Activated CD8-positive, alpha-beta memory T cell treated with anti-CD3 and anti-CD28 coated beads for 48 hours (primary cell): Measurements from ENCODE around the gene PPP1R9B.

Experiments
- DNase-seq, 3 experiments: peaks; one replicate each; pipeline ENCODE4 v3.0.0-alpha.2; 2020; ENCODE audit warnings: low read depth in 2 of 3, low spot score in 2 of 3

PPP1R9B gene

GRCh38 chr17:50109785-50110184 lies 40.7 kb downstream of the PPP1R9B start:
- DNase-seq, result no peak

DNA sequence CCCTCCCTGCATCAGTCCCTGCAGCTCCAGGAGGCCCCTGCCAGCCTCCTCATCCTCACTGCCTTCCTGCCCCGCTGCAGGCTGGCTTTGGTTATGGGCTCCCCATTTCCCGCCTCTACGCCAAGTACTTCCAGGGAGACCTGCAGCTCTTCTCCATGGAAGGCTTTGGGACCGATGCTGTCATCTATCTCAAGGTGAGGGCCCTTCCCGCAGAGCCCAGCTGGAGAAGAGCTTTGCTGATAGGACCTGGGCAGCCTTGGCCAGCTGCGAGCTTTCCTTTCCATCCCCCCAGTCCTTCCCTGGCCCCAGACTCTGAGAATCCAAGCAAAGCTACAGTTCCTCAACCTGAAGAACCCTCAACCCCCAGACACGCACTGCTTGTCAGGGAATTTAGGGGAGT lies 41.3 kb downstream of the PPP1R9B start:
- no peak for DNase-seq

DNA sequence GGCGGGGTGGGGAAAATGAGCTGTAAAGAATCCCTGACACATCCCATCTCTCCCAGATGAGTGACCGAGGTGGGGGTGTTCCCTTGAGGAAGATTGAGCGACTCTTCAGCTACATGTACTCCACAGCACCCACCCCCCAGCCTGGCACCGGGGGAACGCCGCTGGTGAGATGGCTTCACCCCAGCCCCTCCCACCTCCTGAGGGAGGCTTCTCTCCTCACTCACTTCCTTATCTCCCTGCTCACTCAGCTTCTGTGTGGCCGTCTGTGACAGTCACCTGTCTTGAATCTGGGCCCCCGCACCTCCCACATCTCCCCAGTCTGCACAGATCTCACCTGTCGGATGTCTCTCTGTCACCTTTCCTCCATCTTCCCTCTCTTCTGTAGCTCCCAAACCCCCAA lies 41.9 kb downstream of the PPP1R9B start:
- no peak for DNase-seq

GRCh38 chr17:50107790-50108414 lies 42.6 kb downstream of the PPP1R9B start:
- no peak for DNase-seq

- no peak for DNase-seq
Observed at GRCh38 chr17:50106393-50107131, 43.9 kb downstream of the PPP1R9B start.

GRCh38 chr17:50105811-50106210 lies 44.7 kb downstream of the PPP1R9B start:
- DNase-seq, result no peak

DNA sequence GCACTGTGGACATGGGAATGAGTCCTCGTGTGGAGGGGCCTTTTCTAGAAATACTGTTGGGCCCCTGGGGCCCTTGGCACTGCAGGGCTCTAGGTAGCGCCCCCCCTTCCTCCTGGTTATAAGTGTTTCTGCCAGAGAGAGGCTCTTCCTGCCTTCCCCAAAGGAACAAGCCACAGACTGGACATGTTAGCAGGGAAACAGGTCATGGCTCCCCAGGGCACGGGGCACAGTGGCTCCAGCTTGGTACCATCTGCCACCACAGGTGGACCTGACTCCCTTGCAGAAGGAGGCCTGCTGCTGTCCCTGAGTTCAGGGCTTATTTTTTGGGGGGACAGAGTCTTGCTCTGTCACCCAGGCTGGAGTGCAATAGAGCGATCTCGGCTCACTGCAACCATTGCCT lies 46.5 kb downstream of the PPP1R9B start:
- no peak for DNase-seq

- DNase-seq, result no peak
Observed at GRCh38 chr17:50103252-50103651, 47.2 kb downstream of the PPP1R9B start.

DNA sequence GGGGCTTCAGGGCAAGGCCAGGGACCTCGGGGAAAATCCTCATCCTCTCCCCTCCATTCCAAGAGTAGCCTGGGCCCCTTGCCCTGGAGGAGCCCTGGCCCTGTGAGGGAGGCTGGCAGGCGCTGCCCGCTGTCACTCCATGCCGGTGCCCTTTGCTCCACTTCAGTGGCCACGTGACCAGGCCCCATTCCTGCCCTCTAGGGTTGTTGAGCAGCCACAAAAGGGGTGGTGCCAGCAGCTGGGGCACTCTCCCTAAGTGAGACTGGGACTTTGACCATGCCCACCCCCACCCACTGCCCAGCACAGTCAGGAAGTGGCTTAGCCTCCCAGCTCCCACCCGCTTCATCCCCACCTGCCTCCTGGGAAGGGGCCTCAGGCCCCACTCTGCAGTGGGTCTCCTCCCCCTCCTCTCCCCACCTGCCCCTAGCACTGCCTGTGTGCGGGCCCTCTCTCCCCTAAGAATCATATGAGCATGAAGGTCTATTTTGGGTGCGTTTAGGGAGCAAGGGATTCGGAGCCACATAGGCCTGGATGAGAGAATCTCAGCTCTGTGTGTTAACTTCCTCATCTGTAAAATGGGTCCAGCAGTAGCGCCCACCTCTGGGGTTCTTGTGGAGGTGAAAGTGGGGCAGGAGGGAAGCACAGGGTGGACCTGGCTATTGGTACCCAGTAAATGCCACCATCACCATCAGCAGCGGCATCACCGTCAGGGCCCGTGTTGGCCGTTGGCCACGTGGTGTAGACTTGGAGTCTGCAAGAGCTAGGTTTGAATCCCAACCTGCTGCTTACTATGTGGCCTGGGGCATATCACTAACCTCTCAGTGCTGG lies 48.1 kb downstream of the PPP1R9B start:
- no peak for DNase-seq

GRCh38 chr17:50101346-50102163 lies 48.9 kb downstream of the PPP1R9B start:
- no peak for DNase-seq

- no peak for DNase-seq
Observed at GRCh38 chr17:50100921-50101345, 49.5 kb downstream of the PPP1R9B start.

GRCh38 chr17:50100480-50100883 lies 50.0 kb downstream of the PPP1R9B start:
- DNase-seq, result no peak

DNA sequence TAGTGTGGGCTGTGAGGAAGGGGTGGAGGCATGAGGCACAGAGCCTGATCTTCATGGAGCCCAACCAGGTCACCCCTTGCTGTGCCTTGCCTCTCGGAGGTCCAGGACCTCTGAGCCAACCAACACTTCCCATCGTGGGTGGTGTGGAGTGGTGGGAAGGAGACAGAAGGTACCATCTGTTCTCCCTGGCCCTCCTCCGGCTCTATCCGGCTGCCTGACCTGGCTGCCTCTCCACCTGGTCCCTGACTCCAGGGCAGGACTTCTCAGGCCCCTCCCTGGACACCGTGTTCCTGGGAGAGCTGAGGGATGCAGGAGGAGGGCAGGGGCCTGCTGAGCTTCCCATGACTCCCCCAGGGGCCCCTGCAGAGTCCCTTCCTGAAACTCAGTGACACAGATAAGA lies 51.5 kb downstream of the PPP1R9B start:
- no peak for DNase-seq

DNA sequence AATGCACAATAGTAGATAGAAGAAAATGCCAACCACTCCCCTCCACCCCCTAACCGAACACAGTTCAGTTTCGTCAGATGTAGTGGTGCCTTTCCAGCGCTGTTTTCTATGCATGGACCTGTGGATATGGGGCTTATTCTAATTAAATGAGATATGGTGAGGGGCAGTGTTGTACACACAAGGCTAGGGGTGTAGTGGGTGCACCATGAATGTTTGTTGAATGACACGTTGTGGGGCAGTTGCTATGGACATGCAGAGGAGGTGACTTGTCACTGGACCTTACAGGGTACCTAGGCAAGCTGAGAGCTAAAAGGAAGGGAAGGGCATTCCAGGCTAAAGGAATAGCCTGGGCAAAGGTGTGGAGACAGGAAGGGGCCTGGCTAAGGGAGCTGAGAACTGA lies 51.9 kb downstream of the PPP1R9B start:
- DNase-seq, result no peak

DNA sequence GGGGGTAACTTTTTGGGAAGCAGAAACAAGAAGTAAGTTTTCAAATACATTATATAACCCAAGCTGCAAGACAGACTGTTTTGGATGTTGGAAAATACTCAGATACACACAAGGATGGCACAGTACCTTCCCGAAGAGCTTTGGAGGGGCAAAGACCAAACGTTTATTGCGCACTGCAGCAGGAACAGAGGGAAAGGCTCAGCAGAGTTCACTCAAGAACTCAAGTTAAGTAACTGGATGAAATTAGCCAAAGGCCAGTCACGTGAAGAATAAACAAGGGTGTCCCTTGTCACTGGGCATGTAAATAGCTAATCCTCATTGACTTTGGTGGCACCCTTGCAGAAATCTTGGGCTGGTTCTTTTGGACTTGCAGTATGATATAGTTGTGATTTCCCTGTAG lies 52.6 kb downstream of the PPP1R9B start:
- DNase-seq, result no peak

DNA sequence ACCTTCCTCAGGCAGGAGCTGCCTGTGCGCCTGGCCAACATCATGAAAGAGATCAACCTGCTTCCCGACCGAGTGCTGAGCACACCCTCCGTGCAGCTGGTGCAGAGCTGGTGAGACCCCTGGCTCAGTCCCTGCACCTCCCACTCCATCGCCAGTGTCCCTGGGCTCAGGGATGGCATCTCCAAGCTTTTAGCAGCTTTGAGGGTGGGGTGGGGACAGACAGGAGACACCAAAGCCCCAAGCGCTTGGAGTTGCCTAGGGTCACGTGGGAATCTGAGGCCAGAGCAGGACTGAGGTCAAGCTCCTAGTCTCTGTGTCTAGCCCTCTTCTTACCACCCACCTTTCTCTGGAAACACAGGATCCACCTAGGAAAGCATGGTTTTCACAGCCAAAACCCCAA lies 53.0 kb downstream of the PPP1R9B start:
- no peak for DNase-seq

GRCh38 chr17:50096758-50097157 lies 53.7 kb downstream of the PPP1R9B start:
- no peak for DNase-seq

- DNase-seq, result no peak
Observed at GRCh38 chr17:50096092-50096491, 54.4 kb downstream of the PPP1R9B start.

GRCh38 chr17:50095626-50096037 lies 54.8 kb downstream of the PPP1R9B start:
- DNase-seq, result no peak

DNA sequence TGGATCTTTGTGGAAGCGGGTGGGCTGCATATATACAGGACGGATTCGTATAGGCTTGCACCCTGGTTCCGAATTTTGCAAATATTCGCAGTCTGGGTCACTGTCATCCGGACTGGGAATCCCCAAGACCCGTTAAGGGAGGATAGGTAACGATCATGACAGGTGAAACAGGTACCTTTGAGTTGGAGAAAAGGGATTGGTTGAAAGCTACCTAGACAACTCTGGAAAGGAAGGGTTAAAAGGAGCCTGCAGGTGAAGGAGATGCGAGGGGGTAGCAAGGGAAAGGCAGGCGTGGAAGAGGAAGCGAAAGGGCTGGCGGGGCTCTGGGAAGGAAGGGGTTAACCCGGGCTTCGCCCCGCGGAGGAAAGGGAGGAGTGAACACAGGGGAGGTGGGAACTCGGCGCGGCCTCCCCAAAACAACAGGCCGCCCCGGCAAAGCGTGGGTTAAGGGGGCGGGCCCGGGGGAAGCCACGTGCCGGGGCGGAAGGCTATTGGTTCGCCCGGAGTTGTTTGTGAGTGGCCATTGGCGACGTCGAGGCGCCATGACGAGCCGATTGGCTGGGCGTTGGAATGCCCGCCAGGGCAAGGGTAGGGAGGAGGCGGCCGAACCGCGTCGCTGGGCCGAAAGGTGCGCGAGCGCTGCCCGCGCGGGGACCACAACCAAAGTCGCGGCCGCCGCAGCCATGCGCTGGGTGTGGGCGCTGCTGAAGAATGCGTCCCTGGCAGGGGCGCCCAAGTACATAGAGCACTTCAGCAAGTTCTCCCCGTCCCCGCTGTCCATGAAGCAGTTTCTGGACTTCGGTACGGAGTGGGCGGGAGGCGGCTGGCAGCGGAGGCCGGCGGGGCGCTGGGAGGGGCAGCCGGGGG lies 55.5 kb downstream of the PPP1R9B start, which contains the start of gene PDK2:
TSS of gene PDK2 (plus strand) at position 599 of the 867 bp plus-strand sequence. CDS start at position 684, 85 bp downstream.
- DNase-seq, result peak; percentile 74 to 92 (median 78)
